Measurements from ENCODE around the gene BLMH. TPM values are rescaled to one million over a fixed set of nuclear protein-coding genes. Genes with fewer than 3 reads are reported as not detected.

The BLMH gene, protein sequence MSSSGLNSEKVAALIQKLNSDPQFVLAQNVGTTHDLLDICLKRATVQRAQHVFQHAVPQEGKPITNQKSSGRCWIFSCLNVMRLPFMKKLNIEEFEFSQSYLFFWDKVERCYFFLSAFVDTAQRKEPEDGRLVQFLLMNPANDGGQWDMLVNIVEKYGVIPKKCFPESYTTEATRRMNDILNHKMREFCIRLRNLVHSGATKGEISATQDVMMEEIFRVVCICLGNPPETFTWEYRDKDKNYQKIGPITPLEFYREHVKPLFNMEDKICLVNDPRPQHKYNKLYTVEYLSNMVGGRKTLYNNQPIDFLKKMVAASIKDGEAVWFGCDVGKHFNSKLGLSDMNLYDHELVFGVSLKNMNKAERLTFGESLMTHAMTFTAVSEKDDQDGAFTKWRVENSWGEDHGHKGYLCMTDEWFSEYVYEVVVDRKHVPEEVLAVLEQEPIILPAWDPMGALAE
- 54.8 and 58.2 TPM in 2 replicates for total RNA-seq

GRCh38 chr17:30291543-30292285, at the start of gene BLMH:
Gene BLMH, minus strand, starts transcription at chr17:30291944. Its CDS starts 125 bp downstream, at chr17:30291819.
- intact Hi-C loops (cut with micrococcal nuclease): loop anchor here (2.0 to 5.0 kb wide), 3 partner anchors 45 to 174 kb away; partner anchors contain the start of gene NSRP1

DNA sequence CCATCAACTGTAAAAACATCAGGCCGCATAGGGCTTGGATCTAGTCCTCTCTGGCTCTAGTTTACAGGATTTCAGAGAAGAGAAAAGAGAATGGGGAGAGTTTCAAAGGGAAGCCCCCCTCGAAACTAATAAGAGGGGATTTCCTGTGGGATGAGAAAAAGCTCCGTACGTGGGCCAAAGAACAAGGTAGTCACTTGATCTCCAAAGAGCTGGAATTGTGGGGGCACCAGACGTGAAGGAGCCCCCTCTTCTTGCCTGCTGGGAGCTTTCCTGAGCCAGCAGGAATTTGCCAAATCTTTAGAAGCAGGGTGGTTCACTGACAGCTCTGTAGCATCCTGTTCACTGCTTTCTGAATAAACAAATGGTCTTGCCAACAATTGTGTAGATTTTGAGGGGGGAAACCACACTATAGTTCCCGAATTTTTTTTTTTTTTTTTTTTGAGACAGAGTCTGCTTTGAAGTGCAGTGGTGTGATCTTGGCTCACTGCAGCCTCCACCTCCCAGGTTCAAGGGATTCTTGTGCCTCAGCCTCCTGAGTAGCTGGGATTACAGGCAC, 49.1 kb upstream of the BLMH start:
- intact Hi-C loops (cut with micrococcal nuclease): loop anchor here (5.0 kb wide), 1 partner anchor 36 kb away; the partner anchor contains the start of gene CPD

DNA sequence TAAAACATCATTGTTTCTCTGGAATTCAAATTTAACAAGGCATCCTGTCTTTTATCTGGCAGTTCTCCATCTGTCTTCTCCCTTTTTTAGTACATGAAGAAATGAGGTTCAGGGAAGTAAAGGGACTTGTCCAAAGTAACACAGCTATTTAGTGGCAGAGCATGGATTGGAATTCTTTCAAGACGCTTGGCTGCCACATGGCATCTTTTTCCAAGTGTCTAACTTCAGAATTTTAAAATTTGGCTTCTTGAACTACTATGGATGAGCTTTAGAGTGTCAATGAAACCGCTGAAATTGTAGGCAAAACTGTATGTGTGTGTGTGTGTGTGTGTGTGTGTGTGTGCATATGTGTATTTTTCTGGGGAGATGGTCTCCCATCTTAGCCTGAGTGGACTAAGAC, 47.3 kb upstream of the BLMH start:
- intact Hi-C loops (cut with micrococcal nuclease): no loop called here

DNA sequence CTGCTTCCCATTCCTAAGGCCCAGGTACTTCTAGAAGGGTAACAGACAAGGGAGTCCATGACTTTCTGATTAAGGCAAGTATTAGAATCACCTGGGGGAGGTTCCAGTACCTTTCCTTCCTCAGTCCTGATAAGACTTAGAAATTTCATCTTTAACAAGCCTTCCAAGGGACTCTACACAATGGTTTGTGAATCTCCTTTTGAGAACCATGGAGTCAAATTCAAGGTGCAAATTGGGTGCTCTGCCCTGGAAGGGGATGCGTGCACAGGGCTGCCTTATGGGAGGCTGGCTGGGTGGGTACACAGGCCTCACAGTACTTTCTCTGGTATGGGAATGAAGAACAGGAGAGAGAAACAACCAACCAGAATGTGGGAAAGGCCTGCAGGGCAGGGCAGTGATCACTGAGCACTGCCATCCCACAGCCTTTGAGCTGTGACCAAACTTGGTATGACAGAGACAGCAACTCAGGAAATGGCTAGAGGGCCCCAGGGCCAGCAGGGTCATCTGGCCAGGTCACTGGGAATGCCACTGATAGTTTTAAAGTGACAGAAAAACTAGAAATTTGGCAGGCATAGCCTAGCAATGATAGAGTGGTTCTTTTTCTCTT, 45.8 kb upstream of the BLMH start:
- intact Hi-C loops (cut with micrococcal nuclease): loop anchor here (2.0 kb wide), 2 partner anchors 47 to 221 kb away; partner anchors contain the start of genes BLMH and NSRP1

- intact Hi-C loops (cut with micrococcal nuclease): loop anchor here (1.0 to 2.0 kb wide), 4 partner anchors 46 to 232 kb away; partner anchors contain the start of genes BLMH and NSRP1
Observed at GRCh38 chr17:30336369-30337171, 44.8 kb upstream of the BLMH start.

GRCh38 chr17:30334421-30334820, 42.7 kb upstream of the BLMH start:
- intact Hi-C loops (cut with micrococcal nuclease): no loop called here

DNA sequence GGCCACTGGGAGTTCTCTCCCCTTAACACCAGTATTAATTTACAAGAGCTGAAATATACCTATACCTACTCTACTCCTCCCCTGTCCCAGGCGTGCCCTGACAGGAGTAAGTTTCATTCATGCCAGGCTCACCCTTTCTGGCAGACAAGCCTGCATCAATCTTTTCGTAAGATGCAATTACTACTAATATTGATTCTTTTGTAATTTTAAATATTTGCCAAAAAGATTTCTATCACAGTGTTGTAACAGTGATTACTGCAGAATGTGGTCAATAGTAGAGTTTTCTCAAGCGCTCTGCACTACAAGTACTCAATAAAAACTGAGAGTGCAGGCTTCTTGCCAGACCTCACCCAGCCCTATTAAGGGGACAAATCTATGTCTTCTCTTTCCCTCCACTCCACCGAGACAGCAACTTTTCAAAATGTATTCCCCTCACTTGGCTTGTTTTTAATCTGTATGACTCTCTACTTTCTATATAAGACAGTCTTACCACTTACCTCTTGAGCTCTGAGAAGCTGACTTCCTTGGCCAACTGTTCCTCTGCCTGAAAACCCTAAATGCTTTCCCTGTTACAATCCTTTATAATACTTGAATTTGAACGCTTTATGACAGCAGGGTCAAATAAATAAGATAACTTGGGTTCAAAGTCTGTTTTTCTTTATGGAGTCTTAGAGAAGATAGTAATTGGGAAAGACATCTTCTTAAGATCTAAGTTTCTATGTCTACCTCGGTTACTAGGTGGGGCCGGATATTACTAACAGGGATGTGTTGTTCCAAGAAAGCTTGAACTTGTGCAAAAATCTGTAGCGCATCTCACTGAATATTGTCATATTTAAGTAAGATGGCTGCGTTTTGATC, 42.0 kb upstream of the BLMH start, which contains the start of gene TMIGD1:
Gene TMIGD1 (minus strand): TSS at position 555 of the 858 bp plus-strand sequence. CDS start 1,924 bp downstream, outside the sequence.
- intact Hi-C loops (cut with micrococcal nuclease): no loop called here

DNA sequence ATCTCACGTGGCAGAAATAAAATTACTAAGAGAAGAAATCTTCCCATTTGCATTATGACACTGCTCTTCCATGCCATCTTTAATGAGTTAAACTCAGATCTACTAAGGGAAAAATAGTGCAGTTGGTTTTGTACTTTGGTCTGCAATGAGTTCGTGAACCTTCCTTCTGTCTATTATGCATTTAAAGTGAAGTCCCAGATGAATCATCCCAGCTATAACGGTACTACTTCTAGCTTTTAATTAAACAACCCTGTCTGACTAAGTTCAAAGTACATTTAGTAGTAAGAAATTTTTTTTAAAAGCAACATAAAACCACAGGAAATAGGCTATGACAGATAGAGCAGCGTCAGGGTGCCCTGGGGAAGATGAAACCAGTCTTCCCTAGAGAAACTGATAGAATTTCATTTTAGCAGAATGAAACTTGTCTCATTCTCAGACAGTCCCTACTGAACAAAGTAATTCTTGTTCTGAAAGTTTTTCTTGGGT, 40.4 kb upstream of the BLMH start:
- intact Hi-C loops (cut with micrococcal nuclease): no loop called here

DNA sequence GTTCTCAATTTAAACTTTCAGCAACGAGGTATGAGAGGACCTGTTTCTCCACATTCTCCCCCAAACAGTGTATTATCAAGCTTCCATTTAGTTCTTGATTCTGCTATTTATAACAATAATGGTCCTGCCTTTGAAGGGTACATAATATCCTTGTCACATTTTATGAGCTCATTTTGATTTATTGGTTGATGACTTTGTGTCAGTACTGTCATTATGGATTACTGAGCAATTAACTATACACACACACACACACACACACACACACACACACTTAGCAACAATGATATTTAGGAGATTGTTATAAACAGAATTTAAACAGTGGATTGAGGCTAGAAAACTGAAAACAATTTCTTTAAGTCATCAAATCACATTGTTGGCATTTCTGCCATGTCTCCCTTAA, 35.1 kb upstream of the BLMH start:
- intact Hi-C loops (cut with micrococcal nuclease): no loop called here

GRCh38 chr17:30324723-30325122, 33.0 kb upstream of the BLMH start:
- intact Hi-C loops (cut with micrococcal nuclease): no loop called here

DNA sequence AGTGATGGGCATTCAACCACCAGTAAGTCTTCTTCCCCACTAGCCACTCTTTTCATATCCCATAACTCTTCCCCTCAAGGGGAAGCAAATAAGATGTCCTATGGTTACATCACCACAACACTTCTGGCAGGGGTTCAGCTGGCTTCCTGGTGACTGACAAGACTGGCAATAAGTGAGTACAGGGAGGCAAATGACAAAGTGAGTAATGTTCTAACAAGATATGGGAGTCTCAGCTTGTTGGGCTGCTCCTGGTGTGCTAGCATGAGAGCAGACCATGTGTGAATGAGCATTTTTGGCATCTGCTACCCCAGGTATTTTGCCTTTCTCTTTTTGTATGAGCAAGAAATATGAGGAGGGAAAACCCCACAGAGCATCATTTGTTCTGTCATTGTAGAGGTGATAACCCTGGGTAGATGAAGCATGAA, 32.2 kb upstream of the BLMH start:
- intact Hi-C loops (cut with micrococcal nuclease): no loop called here

DNA sequence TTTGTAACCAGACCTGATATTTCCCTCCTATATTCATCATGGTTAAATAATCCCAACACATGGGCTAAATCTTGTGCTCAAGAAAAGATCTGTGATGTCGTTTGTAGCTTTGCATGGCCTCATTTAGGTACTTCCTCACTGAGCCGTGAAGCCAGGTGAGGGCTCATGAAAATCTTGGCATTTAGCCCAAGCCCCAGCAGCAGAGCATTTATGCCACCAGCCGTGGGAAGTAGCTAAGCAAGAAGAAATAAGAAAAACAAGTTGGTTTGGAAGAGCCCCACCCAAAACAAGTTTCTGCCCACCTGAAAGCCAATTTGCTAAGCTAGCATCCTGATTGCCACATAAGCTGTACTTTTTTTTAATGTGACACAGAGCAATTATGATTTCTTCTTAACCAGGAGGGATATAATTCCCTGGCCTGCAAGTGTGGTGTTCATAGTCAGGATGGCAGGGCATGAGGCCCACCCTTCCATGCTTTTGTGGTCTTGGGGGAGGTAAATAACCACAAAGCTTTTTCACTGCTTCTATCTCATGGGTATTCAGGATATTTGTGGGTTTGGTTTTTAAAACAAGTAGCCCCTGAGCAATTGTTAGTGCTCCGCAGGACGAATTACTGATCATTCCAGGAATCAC, 31.6 kb upstream of the BLMH start:
- intact Hi-C loops (cut with micrococcal nuclease): no loop called here

GRCh38 chr17:30321314-30321713, 29.6 kb upstream of the BLMH start:
- intact Hi-C loops (cut with micrococcal nuclease): no loop called here

DNA sequence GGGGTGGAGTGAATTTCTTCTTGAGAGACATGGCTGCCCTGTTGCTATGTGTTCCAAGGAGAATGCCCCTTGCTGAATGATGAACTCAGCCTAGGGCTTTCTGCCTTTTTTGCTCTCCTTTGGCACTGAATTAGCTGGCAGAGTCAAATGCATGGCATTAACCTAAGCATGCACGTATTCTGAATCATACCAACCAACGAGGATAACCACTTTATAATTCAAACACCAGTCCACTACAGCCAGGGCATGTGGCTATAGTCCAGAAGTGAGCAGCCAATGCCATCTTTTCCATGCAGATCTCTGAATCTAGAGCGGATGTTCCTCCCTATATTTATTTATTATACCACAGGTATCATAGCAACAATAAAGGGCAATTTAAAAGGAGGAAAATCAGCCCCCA, 26.4 kb upstream of the BLMH start:
- intact Hi-C loops (cut with micrococcal nuclease): no loop called here

GRCh38 chr17:30316736-30317135, 25.0 kb upstream of the BLMH start:
- intact Hi-C loops (cut with micrococcal nuclease): no loop called here

- intact Hi-C loops (cut with micrococcal nuclease): no loop called here
Observed at GRCh38 chr17:30315106-30315505, 23.4 kb upstream of the BLMH start.

- intact Hi-C loops (cut with micrococcal nuclease): no loop called here
Observed at GRCh38 chr17:30314474-30314873, 22.7 kb upstream of the BLMH start.

DNA sequence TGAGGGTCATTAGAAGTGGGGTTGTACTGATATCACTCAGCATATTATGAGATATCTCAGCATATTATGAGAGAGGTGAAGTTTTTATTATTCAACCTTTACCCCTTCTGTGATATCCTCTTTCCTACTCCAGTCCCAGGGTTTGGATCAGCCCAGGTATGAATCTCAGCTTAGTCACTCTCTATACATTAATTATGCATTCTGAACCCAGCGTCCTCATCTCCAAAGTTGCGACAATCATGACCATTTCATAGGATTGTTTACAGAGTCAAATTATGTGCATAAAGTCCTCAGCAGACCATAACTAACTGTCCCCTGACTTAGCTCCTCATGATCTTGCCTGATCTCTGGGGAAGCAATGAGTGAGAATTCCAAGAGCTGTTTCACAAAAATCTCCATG, 20.5 kb upstream of the BLMH start:
- intact Hi-C loops (cut with micrococcal nuclease): no loop called here

DNA sequence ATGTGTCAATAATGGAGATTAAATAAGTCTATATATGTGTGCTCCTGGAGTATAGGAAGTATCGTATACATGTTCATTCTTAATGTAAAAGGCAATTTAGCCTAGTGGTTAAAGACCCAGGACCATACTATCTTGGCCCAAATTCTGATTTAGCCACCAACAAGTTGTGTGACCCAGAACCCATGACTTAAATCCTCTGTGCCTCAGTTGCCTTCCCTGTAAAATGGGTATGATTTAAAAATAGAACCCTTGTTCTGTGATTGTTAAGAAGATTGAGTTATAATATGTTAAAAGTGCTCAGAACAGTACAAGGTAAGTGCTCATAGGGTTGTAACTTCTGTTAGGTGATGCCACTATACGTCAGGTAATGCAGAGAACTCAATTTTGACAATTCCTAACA, 18.8 kb upstream of the BLMH start:
- intact Hi-C loops (cut with micrococcal nuclease): no loop called here
